SK-N-MC (cell line): Measurements from ENCODE around the gene ZDHHC5.

ENCODE experiments used
- DNase-seq: peaks from one replicate; pipeline ENCODE4 v3.0.0-alpha.2; 2011; ENCODE audit warnings: low read depth, low spot score
- H3K27ac ChIP-seq: fragments of 200-600 bp; sonication (generic); 2 replicates; pipeline ENCODE4 v1.5.1; 2016; ENCODE audit warnings: mixed run types
- H3K36me3 ChIP-seq: fragments of 200-600 bp; sonication (generic); 2 replicates; pipeline ENCODE4 v1.6.1; 2017; ENCODE audit warnings: antibody characterized with exemption, low read length, mixed read lengths; ENCODE audit not compliant: insufficient read depth
- H3K4me3 ChIP-seq: fragments of 200-600 bp; sonication (generic); 2 replicates; pipeline ENCODE4 v1.5.1; 2016
- H3K9ac ChIP-seq: fragments of 200-600 bp; sonication (generic); 2 replicates; pipeline ENCODE4 v1.8.0; 2017; ENCODE audit warnings: mixed run types, mixed read lengths; ENCODE audit not compliant: insufficient read length
- H3K9me3 ChIP-seq: fragments of 200-600 bp; sonication (generic); 2 replicates; pipeline ENCODE4 v1.6.1; 2017; ENCODE audit warnings: low read depth, mild to moderate bottlenecking, antibody characterized with exemption, low read length, moderate library complexity, mixed read lengths
- EZH2 ChIP-seq: fragments of 200-600 bp; sonication (generic); IDR thresholded peaks from one replicate; pipeline ENCODE4 v1.6.1; 2017; ENCODE audit warnings: antibody characterized with exemption
- FOXP2 ChIP-seq: optimal IDR thresholded peaks from 2 replicates; pipeline ENCODE3; 2011; ENCODE audit warnings: mild to moderate bottlenecking, moderate library complexity; ENCODE audit not compliant: insufficient read depth; ENCODE audit errors: extremely low read length, control extremely low read depth
- POLR2AphosphoS5 ChIP-seq: IDR thresholded peaks from 2 replicates; pipeline ENCODE4 v1.6.1; 2012; ENCODE audit warnings: mild to moderate bottlenecking, low read depth, low read length, borderline replicate concordance

ZDHHC5 gene

DNA sequence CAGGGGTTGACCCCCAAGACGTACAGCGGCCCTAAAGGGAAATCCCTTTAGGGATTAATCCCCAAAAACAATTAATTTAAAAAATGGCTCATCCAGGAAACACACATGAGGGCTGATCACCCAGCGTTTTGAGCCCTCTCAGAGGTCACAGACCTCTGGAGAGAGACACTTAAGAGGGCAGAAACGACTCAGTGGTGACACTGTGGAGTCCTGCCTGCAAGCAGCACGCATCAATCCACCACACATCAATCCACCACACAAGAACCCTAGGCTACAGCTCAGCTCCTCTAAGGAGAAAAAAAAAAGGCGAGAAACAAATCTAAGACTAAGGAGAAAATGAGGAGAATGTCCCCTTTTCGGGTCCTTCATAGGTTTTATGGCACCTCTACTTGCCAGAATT lies 60.9 kb downstream of the ZDHHC5 start:
- Histone ChIP-seq H3K36me3 (peaks cover 7% of the 10 kb centered on the region), H3K27ac (peak overlapping the region; percentile 13; the same call in 1 of the 2 replicates), H3K9me3 (no peaks in the 10 kb centered on the region), H3K9ac (no peak overlapping the region), H3K4me3 (no peak overlapping the region)
- no peak for DNase-seq
- no peak for TF ChIP-seq POLR2AphosphoS5
- TF ChIP-seq FOXP2 = no peak
- TF ChIP-seq EZH2 = no peak

DNA sequence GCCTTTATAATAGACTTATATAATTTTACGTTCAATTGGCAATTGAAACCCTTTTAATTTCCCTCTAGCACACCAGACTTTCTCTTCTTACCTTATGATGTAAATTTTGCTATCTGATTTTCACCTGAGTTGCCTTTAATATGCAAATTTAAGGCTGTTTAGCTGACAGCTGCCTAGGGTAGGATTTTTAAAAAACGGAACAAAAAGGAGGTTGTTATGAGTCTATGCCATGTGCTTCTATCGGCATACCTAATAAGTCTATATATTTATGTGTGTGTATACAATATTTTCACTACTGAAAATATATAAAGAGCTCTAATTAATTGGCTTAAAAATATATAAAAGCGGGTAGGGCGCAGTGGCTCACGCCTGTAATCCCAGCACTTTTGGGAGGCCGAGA lies 61.6 kb downstream of the ZDHHC5 start:
- H3K9me3 ChIP-seq = no peaks in the 10 kb centered on the region
- TF ChIP-seq POLR2AphosphoS5 = no peak
- no peak for TF ChIP-seq EZH2
- TF ChIP-seq FOXP2 = no peak
- H3K27ac ChIP-seq = no peak overlapping the region
- H3K36me3 ChIP-seq = peaks cover 11% of the 10 kb centered on the region
- no peak overlapping the region for H3K4me3 ChIP-seq
- DNase-seq = no peak
- H3K9ac ChIP-seq = no peak overlapping the region

GRCh38 chr11:57732661-57733060 lies 64.7 kb downstream of the ZDHHC5 start:
- Histone ChIP-seq H3K9ac (no peak overlapping the region), H3K9me3 (no peaks in the 10 kb centered on the region), H3K27ac (no peak overlapping the region), H3K4me3 (no peak overlapping the region), H3K36me3 (peaks cover 21% of the 10 kb centered on the region)
- TF ChIP-seq FOXP2 (no peak), POLR2AphosphoS5 (no peak), EZH2 (no peak)
- no peak for DNase-seq

- TF ChIP-seq FOXP2 (no peak), EZH2 (no peak), POLR2AphosphoS5 (no peak)
- Histone ChIP-seq H3K9me3 (no peaks in the 10 kb centered on the region), H3K27ac (peak overlapping the region; percentile 26; the same call in 1 of the 2 replicates), H3K36me3 (peaks cover 35% of the 10 kb centered on the region), H3K4me3 (no peak overlapping the region), H3K9ac (no peak overlapping the region)
- DNase-seq = no peak
Measured at GRCh38 chr11:57735619-57736298, 67.8 kb downstream of the ZDHHC5 start.

DNA sequence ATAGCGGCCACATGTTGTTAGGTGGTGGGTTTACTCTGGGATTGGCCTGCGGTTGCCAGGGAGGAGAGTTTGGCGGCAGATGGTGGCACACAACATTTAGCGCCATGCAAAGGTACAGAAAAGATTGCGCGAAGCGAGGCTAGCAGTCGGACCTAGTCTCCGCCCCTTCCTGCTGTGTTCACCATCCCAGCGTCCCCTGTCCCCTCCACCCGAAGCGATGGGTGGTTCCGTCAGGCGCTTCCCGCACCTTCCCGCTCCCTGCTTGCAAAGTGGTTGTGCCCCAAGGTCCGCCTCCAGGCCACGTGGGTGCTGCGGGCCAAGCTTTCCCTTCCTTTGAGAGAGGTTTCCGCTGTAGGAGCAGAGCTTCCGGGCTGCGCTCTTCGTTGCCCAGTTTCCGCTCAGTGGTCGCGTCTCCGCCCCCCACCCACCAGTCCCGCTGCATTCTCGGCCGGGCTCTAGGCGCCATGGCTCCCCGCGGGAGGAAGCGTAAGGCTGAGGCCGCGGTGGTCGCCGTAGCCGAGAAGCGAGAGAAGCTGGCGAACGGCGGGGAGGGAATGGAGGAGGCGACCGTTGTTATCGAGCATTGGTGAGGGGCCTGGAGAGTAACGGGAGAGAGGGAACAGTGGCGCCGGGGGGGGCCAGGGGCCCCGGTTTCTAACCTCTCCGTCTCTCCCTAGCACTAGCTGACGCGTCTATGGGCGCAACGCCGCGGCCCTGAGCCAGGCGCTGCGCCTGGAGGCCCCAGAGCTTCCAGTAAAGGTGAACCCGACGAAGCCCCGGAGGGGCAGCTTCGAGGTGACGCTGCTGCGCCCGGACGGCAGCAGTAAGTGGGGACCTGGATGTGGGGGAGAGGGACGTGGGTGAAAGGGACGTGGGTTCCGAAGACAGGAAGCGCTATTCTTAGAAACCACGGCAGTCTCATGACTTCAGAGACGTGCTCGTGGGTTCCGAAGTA lies 73.5 kb downstream of the ZDHHC5 start, which contains the start of gene SELENOH:
Gene SELENOH, plus strand, starts transcription at position 360 of the 955 bp plus-strand sequence. Its CDS starts 105 bp downstream, at position 465.
- peak within 1 kb of the TSS; percentile 94 for H3K9ac ChIP-seq
- H3K9me3 ChIP-seq = no peaks in the 10 kb centered on the region
- H3K36me3 ChIP-seq = peaks cover 47% of the 10 kb centered on the region
- peak; percentile 90 for TF ChIP-seq FOXP2
- no peak for TF ChIP-seq EZH2
- TF ChIP-seq POLR2AphosphoS5 = peak; percentile 97
- H3K4me3 ChIP-seq = peak within 1 kb of the TSS; percentile 84
- peak within 1 kb of the TSS; percentile 87 for H3K27ac ChIP-seq
- peak; percentile 94 for DNase-seq

DNA sequence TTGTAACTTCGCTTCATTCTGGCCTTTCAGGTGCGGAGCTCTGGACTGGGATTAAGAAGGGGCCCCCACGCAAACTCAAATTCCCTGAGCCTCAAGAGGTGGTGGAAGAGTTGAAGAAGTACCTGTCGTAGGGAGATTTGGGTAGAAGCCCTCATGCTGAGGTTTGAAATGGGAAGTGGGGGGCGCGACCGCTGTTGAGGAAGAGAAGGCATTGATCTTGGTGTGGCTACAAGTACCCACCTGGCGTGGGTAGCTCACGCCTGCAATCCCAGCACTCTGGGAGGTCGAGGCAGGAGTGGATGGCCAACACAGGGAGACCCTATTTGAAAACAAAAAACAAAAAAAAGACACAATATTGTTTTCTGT lies 74.2 kb downstream of the ZDHHC5 start:
- peaks cover 47% of the 10 kb centered on the region for H3K36me3 ChIP-seq
- H3K9ac ChIP-seq = peak overlapping the region; percentile 94
- no peak for DNase-seq
- no peak for TF ChIP-seq EZH2
- TF ChIP-seq POLR2AphosphoS5 = no peak
- no peak for TF ChIP-seq FOXP2
- peak overlapping the region; percentile 77 for H3K27ac ChIP-seq
- H3K9me3 ChIP-seq = no peaks in the 10 kb centered on the region
- peak overlapping the region; percentile 84 for H3K4me3 ChIP-seq

DNA sequence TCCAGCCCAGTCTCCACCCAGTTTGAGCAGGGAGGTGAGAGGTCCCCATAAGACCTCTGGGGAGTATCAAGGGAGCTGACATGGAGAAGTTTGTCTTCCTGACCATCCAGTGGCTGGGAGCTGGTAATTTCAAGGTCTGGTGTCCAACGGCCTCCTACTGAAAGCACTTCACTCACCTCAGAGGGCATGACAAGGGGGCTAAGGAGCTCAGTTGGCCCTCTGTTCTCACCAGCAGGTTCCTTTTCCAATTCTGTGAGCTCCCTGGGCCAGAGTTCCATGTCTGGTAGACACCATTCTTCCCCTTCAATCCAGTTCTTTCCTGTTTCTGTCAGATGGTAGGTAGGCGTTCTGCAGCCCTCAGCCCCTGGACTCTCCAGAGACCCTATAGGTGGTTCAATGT lies 76.4 kb downstream of the ZDHHC5 start:
- Histone ChIP-seq H3K4me3 (no peak overlapping the region), H3K36me3 (peaks cover 29% of the 10 kb centered on the region), H3K9me3 (no peaks in the 10 kb centered on the region), H3K9ac (no peak overlapping the region), H3K27ac (no peak overlapping the region)
- TF ChIP-seq POLR2AphosphoS5 = 0 out of 2 replicates have a peak, but pooled peaks have one; percentile 12
- TF ChIP-seq EZH2 = no peak
- no peak for TF ChIP-seq FOXP2
- no peak for DNase-seq

DNA sequence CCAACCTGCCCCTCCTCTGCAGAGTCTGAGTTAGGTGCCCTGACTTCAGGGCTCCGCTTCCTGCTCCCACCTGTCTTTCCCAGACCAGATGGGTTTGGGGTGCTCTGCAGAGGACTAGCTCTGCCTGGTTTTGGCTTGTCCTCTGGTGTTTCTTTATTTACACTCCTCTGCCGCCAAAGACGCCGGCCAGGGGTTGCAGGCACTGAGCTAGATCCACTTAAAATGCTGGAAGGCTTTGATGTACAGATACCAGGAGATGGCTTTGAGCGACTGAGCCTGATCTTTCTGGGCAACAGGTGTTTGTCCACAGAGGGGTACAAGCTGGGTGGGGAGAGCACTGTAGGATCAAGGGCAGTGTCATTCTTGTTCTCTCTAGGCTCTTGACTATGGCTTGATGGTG lies 77.3 kb downstream of the ZDHHC5 start:
- H3K36me3 ChIP-seq = peaks cover 29% of the 10 kb centered on the region
- TF ChIP-seq POLR2AphosphoS5 (no peak), FOXP2 (no peak), EZH2 (no peak)
- DNase-seq = no peak
- H3K27ac ChIP-seq = no peak overlapping the region
- no peak overlapping the region for H3K4me3 ChIP-seq
- H3K9ac ChIP-seq = no peak overlapping the region
- H3K9me3 ChIP-seq = no peaks in the 10 kb centered on the region
